ENCODE results near the gene EEA1.

Gene EEA1

GRCh38 chr12:92866418-92866817 lies 62.7 kb downstream of the EEA1 start:
- no peaks in the 10 kb centered on the region for H3K4me1 ChIP-seq (ENCODE audit: insufficient read depth, low read length, severe bottlenecking)
- TF ChIP-seq EZH2 (IDR thresholded peaks at IDR 0.05; ENCODE audit: borderline replicate concordance, low read length) (no peak), CTCF (IDR thresholded peaks at IDR 0.05; ENCODE audit: low read length) (no peak)
- H3F3A ChIP-seq (ENCODE audit: insufficient read depth, low read length): no peaks in the 10 kb centered on the region
- H3K4me2 ChIP-seq (ENCODE audit: low read length): no peak overlapping the region
- H3K27ac ChIP-seq (ENCODE audit: low read depth, low read length, poor library complexity, severe bottlenecking): no peak overlapping the region
- H3K9ac ChIP-seq (ENCODE audit: low read length): no peak overlapping the region
- H3K4me3 ChIP-seq (ENCODE audit: low read depth, low read length, poor library complexity, severe bottlenecking): no peak overlapping the region
- H3K36me3 ChIP-seq (ENCODE audit: insufficient read depth, low read length): peaks cover 24% of the 10 kb centered on the region
- H3K27me3 ChIP-seq (ENCODE audit: insufficient read depth, low read length): no peaks in the 10 kb centered on the region
- H3K9me3 ChIP-seq (ENCODE audit: low read length): no peaks in the 10 kb centered on the region
- no peaks in the 10 kb centered on the region for H4K20me1 ChIP-seq (ENCODE audit: insufficient read depth, low read length)
- H2AFZ ChIP-seq (ENCODE audit: low read length): no peak overlapping the region
- H3K79me2 ChIP-seq (ENCODE audit: insufficient read depth, low read length): no peaks in the 10 kb centered on the region; the same call in 1 of the 2 replicates
- H3K9me2 ChIP-seq (ENCODE audit: low read depth, low read length): no peaks in the 10 kb centered on the region

- Histone ChIP-seq H3K9me2 (ENCODE audit: low read depth, low read length) (no peaks in the 10 kb centered on the region), H3K9ac (ENCODE audit: low read length) (no peak overlapping the region), H3K36me3 (ENCODE audit: insufficient read depth, low read length) (peaks cover 37% of the 10 kb centered on the region), H3K79me2 (ENCODE audit: insufficient read depth, low read length) (no peaks in the 10 kb centered on the region; the same call in 1 of the 2 replicates), H4K20me1 (ENCODE audit: insufficient read depth, low read length) (no peaks in the 10 kb centered on the region), H3K27ac (ENCODE audit: low read depth, low read length, poor library complexity, severe bottlenecking) (no peak overlapping the region), H3K4me3 (ENCODE audit: low read depth, low read length, poor library complexity, severe bottlenecking) (no peak overlapping the region), H3K4me2 (ENCODE audit: low read length) (no peak overlapping the region), H3K9me3 (ENCODE audit: low read length) (no peaks in the 10 kb centered on the region), H3K4me1 (ENCODE audit: insufficient read depth, low read length, severe bottlenecking) (no peaks in the 10 kb centered on the region), H3F3A (ENCODE audit: insufficient read depth, low read length) (no peaks in the 10 kb centered on the region), H2AFZ (ENCODE audit: low read length) (no peak overlapping the region), H3K27me3 (ENCODE audit: insufficient read depth, low read length) (no peaks in the 10 kb centered on the region)
- TF ChIP-seq EZH2 (IDR thresholded peaks at IDR 0.05; ENCODE audit: borderline replicate concordance, low read length) (no peak), CTCF (IDR thresholded peaks at IDR 0.05; ENCODE audit: low read length) (no peak)
These were observed 65.8 kb downstream of the EEA1 start for GRCh38 chr12:92863251-92863650.

- no peak for TF ChIP-seq CTCF (IDR thresholded peaks at IDR 0.05; ENCODE audit: low read length)
- TF ChIP-seq EZH2 (IDR thresholded peaks at IDR 0.05; ENCODE audit: borderline replicate concordance, low read length): no peak
- H3K27me3 ChIP-seq (ENCODE audit: insufficient read depth, low read length): no peaks in the 10 kb centered on the region
- H3F3A ChIP-seq (ENCODE audit: insufficient read depth, low read length): no peaks in the 10 kb centered on the region
- no peak overlapping the region for H3K9ac ChIP-seq (ENCODE audit: low read length)
- H3K9me2 ChIP-seq (ENCODE audit: low read depth, low read length): no peaks in the 10 kb centered on the region
- no peak overlapping the region for H3K4me2 ChIP-seq (ENCODE audit: low read length)
- no peaks in the 10 kb centered on the region for H3K4me1 ChIP-seq (ENCODE audit: insufficient read depth, low read length, severe bottlenecking)
- H3K79me2 ChIP-seq (ENCODE audit: insufficient read depth, low read length): no peaks in the 10 kb centered on the region; the same call in 1 of the 2 replicates
- H3K9me3 ChIP-seq (ENCODE audit: low read length): 0 out of 2 replicates have a peak, but pooled peaks cover 3% of the 10 kb centered on the region
- H3K36me3 ChIP-seq (ENCODE audit: insufficient read depth, low read length): peaks cover 53% of the 10 kb centered on the region
- H4K20me1 ChIP-seq (ENCODE audit: insufficient read depth, low read length): no peaks in the 10 kb centered on the region
- H2AFZ ChIP-seq (ENCODE audit: low read length): no peak overlapping the region
- H3K27ac ChIP-seq (ENCODE audit: low read depth, low read length, poor library complexity, severe bottlenecking): no peak overlapping the region
- H3K4me3 ChIP-seq (ENCODE audit: low read depth, low read length, poor library complexity, severe bottlenecking): no peak overlapping the region
These were observed 67.7 kb downstream of the EEA1 start for GRCh38 chr12:92861381-92861780.
